ENCODE results near the gene EEF1A2.

Gene EEF1A2

GRCh38 chr20:63529861-63530787 lies 31.2 kb upstream of the EEF1A2 start:
- H4K20me1 ChIP-seq (ENCODE audit: insufficient read depth, low read length) = no peaks in the 10 kb centered on the region
- H3K4me2 ChIP-seq (ENCODE audit: low read length) = no peak overlapping the region
- TF ChIP-seq, protein P1, sequence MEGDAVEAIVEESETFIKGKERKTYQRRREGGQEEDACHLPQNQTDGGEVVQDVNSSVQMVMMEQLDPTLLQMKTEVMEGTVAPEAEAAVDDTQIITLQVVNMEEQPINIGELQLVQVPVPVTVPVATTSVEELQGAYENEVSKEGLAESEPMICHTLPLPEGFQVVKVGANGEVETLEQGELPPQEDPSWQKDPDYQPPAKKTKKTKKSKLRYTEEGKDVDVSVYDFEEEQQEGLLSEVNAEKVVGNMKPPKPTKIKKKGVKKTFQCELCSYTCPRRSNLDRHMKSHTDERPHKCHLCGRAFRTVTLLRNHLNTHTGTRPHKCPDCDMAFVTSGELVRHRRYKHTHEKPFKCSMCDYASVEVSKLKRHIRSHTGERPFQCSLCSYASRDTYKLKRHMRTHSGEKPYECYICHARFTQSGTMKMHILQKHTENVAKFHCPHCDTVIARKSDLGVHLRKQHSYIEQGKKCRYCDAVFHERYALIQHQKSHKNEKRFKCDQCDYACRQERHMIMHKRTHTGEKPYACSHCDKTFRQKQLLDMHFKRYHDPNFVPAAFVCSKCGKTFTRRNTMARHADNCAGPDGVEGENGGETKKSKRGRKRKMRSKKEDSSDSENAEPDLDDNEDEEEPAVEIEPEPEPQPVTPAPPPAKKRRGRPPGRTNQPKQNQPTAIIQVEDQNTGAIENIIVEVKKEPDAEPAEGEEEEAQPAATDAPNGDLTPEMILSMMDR (IDR thresholded peaks at IDR 0.05; ENCODE audit: low read length) = no peak
- no peak for TF ChIP-seq EZH2 (IDR thresholded peaks at IDR 0.05; ENCODE audit: borderline replicate concordance, low read length)
- H3K4me3 ChIP-seq (ENCODE audit: low read depth, low read length, poor library complexity, severe bottlenecking) = no peak overlapping the region
- H3F3A ChIP-seq (ENCODE audit: insufficient read depth, low read length) = no peaks in the 10 kb centered on the region
- peaks cover 11% of the 10 kb centered on the region; the same call in 1 of the 2 replicates for H3K27me3 ChIP-seq (ENCODE audit: insufficient read depth, low read length)
- H3K79me2 ChIP-seq (ENCODE audit: insufficient read depth, low read length) = no peaks in the 10 kb centered on the region
- no peak overlapping the region for H3K9ac ChIP-seq (ENCODE audit: low read length)
- H3K9me2 ChIP-seq (ENCODE audit: low read depth, low read length) = no peaks in the 10 kb centered on the region
- no peak overlapping the region for H3K27ac ChIP-seq (ENCODE audit: low read depth, low read length, poor library complexity, severe bottlenecking)
- H3K9me3 ChIP-seq (ENCODE audit: low read length) = no peaks in the 10 kb centered on the region
- H3K4me1 ChIP-seq (ENCODE audit: insufficient read depth, low read length, severe bottlenecking) = no peaks in the 10 kb centered on the region
- H3K36me3 ChIP-seq (ENCODE audit: insufficient read depth, low read length) = no peaks in the 10 kb centered on the region
- no peak overlapping the region for H2AFZ ChIP-seq (ENCODE audit: low read length)

DNA sequence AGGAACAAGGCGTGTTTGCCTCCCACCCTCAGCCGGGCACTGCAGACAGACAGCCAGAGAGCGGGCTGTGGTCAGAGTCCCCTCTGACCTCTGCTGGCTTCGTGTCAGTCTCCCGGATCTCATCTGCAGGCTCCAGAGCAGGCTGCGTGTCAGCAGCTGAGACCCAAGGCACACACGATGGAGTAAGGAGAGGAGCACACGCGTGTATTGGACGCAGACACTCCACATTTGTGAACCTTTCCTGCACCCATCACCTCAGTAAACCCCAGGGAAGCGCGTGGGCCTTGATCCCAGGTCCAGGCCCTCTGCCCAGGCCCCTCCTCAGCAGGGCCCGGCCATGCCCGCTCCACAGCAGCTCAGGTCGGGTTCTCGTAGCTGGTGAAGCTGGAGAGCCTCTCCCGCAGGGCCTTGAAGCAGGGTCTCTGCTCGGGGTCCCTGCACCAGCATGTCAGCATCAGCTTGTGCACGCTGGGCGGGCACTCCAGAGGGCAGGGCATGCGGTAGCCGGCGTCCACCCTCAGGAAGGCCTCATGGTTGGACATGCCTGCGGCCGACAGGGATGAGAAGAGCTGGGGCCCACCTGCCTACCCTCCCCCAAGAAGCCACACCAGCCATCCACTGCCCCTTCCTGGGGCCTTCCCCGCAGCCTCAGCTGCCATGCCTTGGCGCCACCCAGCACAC lies 30.4 kb upstream of the EEF1A2 start:
- Histone ChIP-seq H3K4me3 (ENCODE audit: low read depth, low read length, poor library complexity, severe bottlenecking) (no peak overlapping the region), H3K9me2 (ENCODE audit: low read depth, low read length) (no peaks in the 10 kb centered on the region), H3K9ac (ENCODE audit: low read length) (no peak overlapping the region), H3K27ac (ENCODE audit: low read depth, low read length, poor library complexity, severe bottlenecking) (no peak overlapping the region), H3K79me2 (ENCODE audit: insufficient read depth, low read length) (no peaks in the 10 kb centered on the region), H3K9me3 (ENCODE audit: low read length) (no peaks in the 10 kb centered on the region), H3K4me2 (ENCODE audit: low read length) (no peak overlapping the region), H3K27me3 (ENCODE audit: insufficient read depth, low read length) (peaks cover 6% of the 10 kb centered on the region; the same call in 1 of the 2 replicates), H4K20me1 (ENCODE audit: insufficient read depth, low read length) (no peaks in the 10 kb centered on the region), H2AFZ (ENCODE audit: low read length) (no peak overlapping the region), H3K36me3 (ENCODE audit: insufficient read depth, low read length) (no peaks in the 10 kb centered on the region; the same call in 1 of the 2 replicates), H3K4me1 (ENCODE audit: insufficient read depth, low read length, severe bottlenecking) (no peaks in the 10 kb centered on the region), H3F3A (ENCODE audit: insufficient read depth, low read length) (no peaks in the 10 kb centered on the region)
- TF ChIP-seq, protein P1 (IDR thresholded peaks at IDR 0.05; ENCODE audit: low read length) = no peak
- TF ChIP-seq EZH2 (IDR thresholded peaks at IDR 0.05; ENCODE audit: borderline replicate concordance, low read length) = no peak

- H3K9me2 ChIP-seq (ENCODE audit: low read depth, low read length) = no peaks in the 10 kb centered on the region
- H3K9me3 ChIP-seq (ENCODE audit: low read length) = 0 out of 2 replicates have a peak, but pooled peaks cover 6% of the 10 kb centered on the region
- no peak overlapping the region for H3K4me3 ChIP-seq (ENCODE audit: low read depth, low read length, poor library complexity, severe bottlenecking)
- no peaks in the 10 kb centered on the region for H3K4me1 ChIP-seq (ENCODE audit: insufficient read depth, low read length, severe bottlenecking)
- no peak overlapping the region for H3K27ac ChIP-seq (ENCODE audit: low read depth, low read length, poor library complexity, severe bottlenecking)
- no peak overlapping the region for H2AFZ ChIP-seq (ENCODE audit: low read length)
- no peaks in the 10 kb centered on the region for H3K79me2 ChIP-seq (ENCODE audit: insufficient read depth, low read length)
- no peaks in the 10 kb centered on the region; the same call in 1 of the 2 replicates for H3K27me3 ChIP-seq (ENCODE audit: insufficient read depth, low read length)
- peaks cover 18% of the 10 kb centered on the region for H3K36me3 ChIP-seq (ENCODE audit: insufficient read depth, low read length)
- H3K4me2 ChIP-seq (ENCODE audit: low read length) = no peak overlapping the region
- no peak for TF ChIP-seq EZH2 (IDR thresholded peaks at IDR 0.05; ENCODE audit: borderline replicate concordance, low read length)
- no peaks in the 10 kb centered on the region for H4K20me1 ChIP-seq (ENCODE audit: insufficient read depth, low read length)
- no peak overlapping the region for H3K9ac ChIP-seq (ENCODE audit: low read length)
- no peaks in the 10 kb centered on the region for H3F3A ChIP-seq (ENCODE audit: insufficient read depth, low read length)
Measured at GRCh38 chr20:63527184-63527583, 28.3 kb upstream of the EEF1A2 start.

Data from OCI-LY1 (cell line).